Coronary artery (tissue), 2 donors: ENCODE data around the gene FILIP1.

ENCODE experiments used
- DNase-seq: peaks from one replicate; pipeline ENCODE4 v3.0.0-alpha.2; 2017; ENCODE audit warnings: low spot score
- H3K27ac ChIP-seq, 2 donors: fragments of 200-600 bp; sonication (generic); one replicate each; pipeline ENCODE4 v1.5.1; 2016 to 2019
- H3K4me3 ChIP-seq: fragments of 200-600 bp; sonication (generic); 2 replicates; pipeline ENCODE4 v1.5.1; 2016; ENCODE audit warnings: mild to moderate bottlenecking, moderate library complexity
- TF ChIP-seq, protein P1 (sequence below): fragments of 200-600 bp; sonication (generic); IDR thresholded peaks from one replicate; pipeline ENCODE4 v1.5.1; 2019; ENCODE audit warnings: antibody characterized with exemption

FILIP1 gene

DNA sequence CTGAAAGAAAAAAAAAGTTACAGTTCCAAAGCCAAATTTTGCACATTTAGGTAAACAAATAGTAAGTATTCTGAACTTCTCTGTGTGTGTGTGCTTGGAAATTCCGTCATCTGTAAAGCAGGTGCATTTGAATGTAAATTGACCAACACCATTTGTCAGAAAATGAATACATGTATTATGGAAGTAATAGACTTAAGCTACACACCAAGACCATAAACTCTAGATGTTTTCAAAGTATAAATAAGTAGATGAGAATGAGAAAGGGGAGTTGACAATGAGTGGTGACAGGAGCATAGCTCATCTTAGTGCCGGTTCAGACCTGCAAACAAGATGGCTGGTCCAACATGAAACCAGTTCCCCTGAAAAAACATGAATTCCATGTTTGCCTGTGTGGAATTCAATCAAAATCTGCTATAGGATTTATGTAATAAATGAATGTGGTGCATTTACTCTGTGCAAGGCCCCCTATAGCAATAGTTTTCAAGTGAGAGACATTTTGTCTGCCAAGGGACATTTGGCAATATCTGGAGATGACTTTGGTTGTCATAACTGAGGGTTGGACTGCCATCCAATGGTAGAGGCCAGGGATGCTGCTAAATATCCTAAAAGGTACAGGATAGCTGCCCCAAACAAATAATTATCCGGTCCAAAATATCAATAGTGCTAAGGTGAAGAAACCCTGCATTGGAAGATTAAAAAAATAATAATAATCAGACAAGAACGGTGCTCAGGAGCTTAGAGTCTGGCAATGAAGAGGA is 11.0 kb upstream of the FILIP1 start:
- no peak overlapping the region for H3K4me3 ChIP-seq
- no peak for DNase-seq
- TF ChIP-seq, protein P1, sequence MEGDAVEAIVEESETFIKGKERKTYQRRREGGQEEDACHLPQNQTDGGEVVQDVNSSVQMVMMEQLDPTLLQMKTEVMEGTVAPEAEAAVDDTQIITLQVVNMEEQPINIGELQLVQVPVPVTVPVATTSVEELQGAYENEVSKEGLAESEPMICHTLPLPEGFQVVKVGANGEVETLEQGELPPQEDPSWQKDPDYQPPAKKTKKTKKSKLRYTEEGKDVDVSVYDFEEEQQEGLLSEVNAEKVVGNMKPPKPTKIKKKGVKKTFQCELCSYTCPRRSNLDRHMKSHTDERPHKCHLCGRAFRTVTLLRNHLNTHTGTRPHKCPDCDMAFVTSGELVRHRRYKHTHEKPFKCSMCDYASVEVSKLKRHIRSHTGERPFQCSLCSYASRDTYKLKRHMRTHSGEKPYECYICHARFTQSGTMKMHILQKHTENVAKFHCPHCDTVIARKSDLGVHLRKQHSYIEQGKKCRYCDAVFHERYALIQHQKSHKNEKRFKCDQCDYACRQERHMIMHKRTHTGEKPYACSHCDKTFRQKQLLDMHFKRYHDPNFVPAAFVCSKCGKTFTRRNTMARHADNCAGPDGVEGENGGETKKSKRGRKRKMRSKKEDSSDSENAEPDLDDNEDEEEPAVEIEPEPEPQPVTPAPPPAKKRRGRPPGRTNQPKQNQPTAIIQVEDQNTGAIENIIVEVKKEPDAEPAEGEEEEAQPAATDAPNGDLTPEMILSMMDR: no peak
- H3K27ac ChIP-seq: no peak overlapping the region

DNA sequence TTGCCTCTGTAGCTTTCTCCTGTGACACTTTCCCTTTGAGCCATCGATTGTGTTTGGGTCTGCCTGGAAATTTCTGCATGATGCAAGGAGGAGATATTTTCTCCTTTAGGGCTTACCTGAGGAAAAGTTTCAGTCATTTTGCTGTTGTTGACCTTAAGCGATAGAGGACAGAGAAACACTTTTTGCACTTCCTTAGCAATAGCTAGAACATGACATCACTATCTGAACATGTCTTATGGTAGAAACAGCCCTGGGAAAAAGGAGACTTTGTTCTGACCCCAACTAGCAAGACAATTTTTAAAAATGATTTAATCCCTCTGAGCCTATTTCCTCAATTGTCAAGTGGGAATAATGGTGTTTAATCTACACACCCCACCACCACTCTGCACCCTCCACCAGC is 9.7 kb upstream of the FILIP1 start:
- no peak for DNase-seq
- Histone ChIP-seq H3K4me3 (no peak overlapping the region), H3K27ac (no peak overlapping the region)
- TF ChIP-seq, protein P1: no peak

DNA sequence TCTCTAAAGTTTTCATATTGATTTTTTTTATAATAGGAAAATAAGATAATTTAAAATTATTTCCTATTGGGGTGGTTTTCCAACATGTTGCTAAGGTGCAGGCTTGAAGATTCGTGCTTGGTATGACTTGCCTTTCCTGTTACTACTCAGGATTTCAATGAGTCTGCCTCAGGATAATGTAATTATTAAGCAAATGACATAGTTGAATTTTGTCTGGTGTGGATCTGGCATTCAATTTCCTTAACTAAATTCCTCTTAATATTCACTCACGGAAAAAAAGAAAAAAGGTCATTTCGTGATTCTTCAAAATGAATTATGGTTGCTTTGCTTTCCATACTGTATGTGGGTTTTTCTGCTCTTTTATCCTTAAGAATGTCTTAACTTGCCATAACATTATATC is 9.3 kb upstream of the FILIP1 start:
- TF ChIP-seq, protein P1: no peak
- Histone ChIP-seq H3K27ac (no peak overlapping the region), H3K4me3 (no peak overlapping the region)
- DNase-seq: no peak

DNA sequence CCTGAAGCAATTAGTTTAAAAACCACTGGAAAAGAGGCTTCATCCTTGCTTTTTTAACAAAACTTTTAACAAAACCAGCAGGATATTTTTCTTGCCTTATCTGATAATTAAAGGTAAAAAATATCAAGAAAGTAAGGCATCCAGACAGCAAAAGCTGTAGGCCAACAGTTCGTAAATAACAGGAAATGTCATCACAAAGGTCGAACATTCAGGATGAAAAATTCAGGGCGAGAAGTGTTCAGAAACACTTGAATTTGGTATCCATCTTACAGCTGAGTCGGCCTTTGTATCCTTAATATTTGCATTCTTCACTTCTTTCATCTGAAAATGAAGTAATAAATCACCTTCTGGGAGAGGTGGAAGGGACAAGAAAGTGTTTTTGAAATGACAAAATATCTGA is 8.2 kb upstream of the FILIP1 start:
- H3K4me3 ChIP-seq: no peak overlapping the region
- H3K27ac ChIP-seq: no peak overlapping the region
- DNase-seq: no peak
- TF ChIP-seq, protein P1: no peak

DNA sequence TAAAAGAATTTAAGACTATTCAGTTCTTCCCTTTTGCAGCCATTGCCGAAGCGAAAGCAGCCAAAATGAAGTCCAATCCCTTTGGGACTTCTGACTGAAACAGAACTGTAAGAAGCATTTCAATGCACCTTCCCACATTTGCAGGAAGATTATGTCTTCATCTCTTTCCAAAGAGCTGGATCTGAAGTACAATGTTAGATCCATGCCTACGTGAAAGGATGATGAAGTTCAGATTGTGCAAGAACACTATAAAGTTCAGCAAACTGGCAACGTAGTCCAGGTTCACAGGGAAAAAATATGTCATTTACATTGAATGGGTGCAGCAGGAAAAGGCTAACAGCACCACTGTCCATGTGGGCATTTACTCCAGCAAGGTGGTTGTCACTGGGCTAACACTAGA is 6.0 kb upstream of the FILIP1 start:
- TF ChIP-seq, protein P1: no peak
- no peak for DNase-seq
- no peak overlapping the region for H3K4me3 ChIP-seq
- H3K27ac ChIP-seq: no peak overlapping the region

DNA sequence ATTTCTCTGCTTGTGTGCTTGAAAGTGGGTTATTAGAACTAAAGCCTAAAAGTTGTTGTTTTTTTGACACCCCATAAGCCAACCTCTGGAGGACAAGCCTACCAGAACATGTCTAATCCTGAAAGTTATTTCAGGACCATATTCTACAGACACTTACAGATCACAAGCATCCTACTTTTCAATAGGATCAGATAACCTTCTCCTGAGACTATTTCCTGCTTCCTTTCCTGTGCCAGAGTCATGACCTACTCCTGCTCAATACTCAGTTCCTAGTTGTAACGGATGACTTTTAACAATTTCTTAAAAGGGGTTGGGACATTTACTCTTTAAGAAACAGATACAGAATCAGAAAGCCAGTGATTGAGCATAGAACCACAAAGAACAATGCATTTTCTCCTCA is 5.3 kb upstream of the FILIP1 start:
- no peak overlapping the region for H3K27ac ChIP-seq
- no peak overlapping the region for H3K4me3 ChIP-seq
- no peak for DNase-seq
- TF ChIP-seq, protein P1: no peak

DNA sequence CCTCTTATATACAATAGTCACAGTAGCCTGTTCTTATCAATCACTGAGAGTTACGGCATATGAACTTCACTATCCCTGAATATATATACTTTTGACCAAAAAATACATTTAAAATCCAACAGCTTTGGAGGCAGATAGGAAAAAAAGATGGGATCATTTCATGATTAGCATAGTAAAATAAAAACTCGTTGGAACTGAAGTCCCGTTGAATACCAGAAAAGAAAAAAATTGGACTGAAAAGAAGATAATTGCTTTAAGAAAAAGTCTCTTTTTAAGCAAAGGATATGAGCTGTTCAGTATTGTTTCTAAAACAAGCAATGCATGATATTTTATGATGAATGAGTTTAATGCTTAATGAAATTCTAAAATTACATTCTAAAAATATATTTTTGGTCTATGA is 4.4 kb upstream of the FILIP1 start:
- no peak overlapping the region for H3K4me3 ChIP-seq
- DNase-seq: no peak
- TF ChIP-seq, protein P1: no peak
- no peak overlapping the region for H3K27ac ChIP-seq
